ENCODE data around the gene TM9SF1. TPM values are rescaled to one million over a fixed set of nuclear protein-coding genes. Genes with fewer than 3 reads are reported as not detected.

Gene TM9SF1
- total RNA-seq, 1 experiment from 2014 or later, result 55.5 TPM

GRCh38 chr14:24192933-24193332 is 2.3 kb downstream of the TM9SF1 start:
- CTCF ChIA-PET, result no interaction called here
- BruUV-seq (replicated peaks), result no TSS peak

GRCh38 chr14:24190416-24190815 is 4.8 kb downstream of the TM9SF1 start:
- Histone ChIP-seq H3K27ac (ENCODE audit: low read depth, low read length, poor library complexity, severe bottlenecking) (no peak overlapping the region), H3K4me1 (ENCODE audit: insufficient read depth, low read length, poor library complexity, severe bottlenecking) (peaks cover 19% of the 10 kb centered on the region), H3K27me3 (replicated peaks; ENCODE audit: insufficient read depth, low read depth, low read length, poor library complexity) (no peaks in the 10 kb centered on the region), H3K36me3 (ENCODE audit: insufficient read depth, low read length, poor library complexity, severe bottlenecking) (peaks cover 28% of the 10 kb centered on the region), H3K4me3 (ENCODE audit: low read depth, low read length, poor library complexity, severe bottlenecking) (no peak overlapping the region), H3K9me3 (ENCODE audit: low read depth, low read length, poor library complexity, severe bottlenecking) (no peaks in the 10 kb centered on the region)
- CTCF ChIA-PET, result no interaction called here
- POLR2A ChIA-PET (ENCODE audit: low non-redundant PET), result no interaction called here
- DNase-seq (ENCODE audit: low spot score), result no peak
- BruUV-seq (replicated peaks), result no TSS peak
- intact Hi-C loops (cut with micrococcal nuclease; ENCODE audit: unreplicated experiment), result no loop called here
- TF ChIP-seq CTCF (conservative IDR thresholded peaks at IDR 0.05; ENCODE audit: low read depth, low read length), result no peak
- no peak for TF ChIP-seq EZH2 (IDR thresholded peaks at IDR 0.05; ENCODE audit: borderline replicate concordance, low read depth, low read length, poor library complexity, severe bottlenecking)

More at GRCh38 chr14:24192933-24193332, 2.3 kb downstream of the TM9SF1 start:
- peaks cover 14% of the 10 kb centered on the region for H3K4me1 ChIP-seq (ENCODE audit: insufficient read depth, low read length, poor library complexity, severe bottlenecking)
- H3K9me3 ChIP-seq (ENCODE audit: low read depth, low read length, poor library complexity, severe bottlenecking), result no peaks in the 10 kb centered on the region
- H3K27me3 ChIP-seq (replicated peaks; ENCODE audit: insufficient read depth, low read depth, low read length, poor library complexity), result no peaks in the 10 kb centered on the region
- TF ChIP-seq EZH2 (IDR thresholded peaks at IDR 0.05; ENCODE audit: borderline replicate concordance, low read depth, low read length, poor library complexity, severe bottlenecking) (no peak), CTCF (conservative IDR thresholded peaks at IDR 0.05; ENCODE audit: low read depth, low read length) (no peak)
- peaks cover 13% of the 10 kb centered on the region for H3K36me3 ChIP-seq (ENCODE audit: insufficient read depth, low read length, poor library complexity, severe bottlenecking)
- POLR2A ChIA-PET (ENCODE audit: low non-redundant PET), result no interaction called here
- no peak for DNase-seq (ENCODE audit: low spot score)
- no peak overlapping the region for H3K4me3 ChIP-seq (ENCODE audit: low read depth, low read length, poor library complexity, severe bottlenecking)
- intact Hi-C loops (cut with micrococcal nuclease; ENCODE audit: unreplicated experiment), result no loop called here
- no peak overlapping the region for H3K27ac ChIP-seq (ENCODE audit: low read depth, low read length, poor library complexity, severe bottlenecking)

- intact Hi-C loops (cut with micrococcal nuclease; ENCODE audit: unreplicated experiment), result loop anchor here (5.0 kb wide), 1 partner anchor 42 kb away; the partner anchor contains the start of genes PSME2 and RNF31
- peaks cover 13% of the 10 kb centered on the region for H3K4me1 ChIP-seq (ENCODE audit: insufficient read depth, low read length, poor library complexity, severe bottlenecking)
- H3K36me3 ChIP-seq (ENCODE audit: insufficient read depth, low read length, poor library complexity, severe bottlenecking), result peaks cover 38% of the 10 kb centered on the region
- H3K9me3 ChIP-seq (ENCODE audit: low read depth, low read length, poor library complexity, severe bottlenecking), result no peaks in the 10 kb centered on the region
- CTCF ChIA-PET, result no interaction called here
- TF ChIP-seq CTCF (conservative IDR thresholded peaks at IDR 0.05; ENCODE audit: low read depth, low read length) (no peak), EZH2 (IDR thresholded peaks at IDR 0.05; ENCODE audit: borderline replicate concordance, low read depth, low read length, poor library complexity, severe bottlenecking) (no peak)
- H3K27ac ChIP-seq (ENCODE audit: low read depth, low read length, poor library complexity, severe bottlenecking), result no peak overlapping the region
- BruUV-seq (replicated peaks), result no TSS peak
- no peaks in the 10 kb centered on the region for H3K27me3 ChIP-seq (replicated peaks; ENCODE audit: insufficient read depth, low read depth, low read length, poor library complexity)
- POLR2A ChIA-PET (ENCODE audit: low non-redundant PET), result no interaction called here
- H3K4me3 ChIP-seq (ENCODE audit: low read depth, low read length, poor library complexity, severe bottlenecking), result no peak overlapping the region
- DNase-seq (ENCODE audit: low spot score), result no peak
Measured at GRCh38 chr14:24189460-24189859, 5.8 kb downstream of the TM9SF1 start.
